ENCODE results near the gene PDE8A. TPM values are rescaled to one million over a fixed set of nuclear protein-coding genes. Genes with fewer than 3 reads are reported as not detected.

Gene PDE8A
- polyA plus RNA-seq, 3 donors from 2014 or later, result 0.87 to 3.4 (median 2.4) TPM

DNA sequence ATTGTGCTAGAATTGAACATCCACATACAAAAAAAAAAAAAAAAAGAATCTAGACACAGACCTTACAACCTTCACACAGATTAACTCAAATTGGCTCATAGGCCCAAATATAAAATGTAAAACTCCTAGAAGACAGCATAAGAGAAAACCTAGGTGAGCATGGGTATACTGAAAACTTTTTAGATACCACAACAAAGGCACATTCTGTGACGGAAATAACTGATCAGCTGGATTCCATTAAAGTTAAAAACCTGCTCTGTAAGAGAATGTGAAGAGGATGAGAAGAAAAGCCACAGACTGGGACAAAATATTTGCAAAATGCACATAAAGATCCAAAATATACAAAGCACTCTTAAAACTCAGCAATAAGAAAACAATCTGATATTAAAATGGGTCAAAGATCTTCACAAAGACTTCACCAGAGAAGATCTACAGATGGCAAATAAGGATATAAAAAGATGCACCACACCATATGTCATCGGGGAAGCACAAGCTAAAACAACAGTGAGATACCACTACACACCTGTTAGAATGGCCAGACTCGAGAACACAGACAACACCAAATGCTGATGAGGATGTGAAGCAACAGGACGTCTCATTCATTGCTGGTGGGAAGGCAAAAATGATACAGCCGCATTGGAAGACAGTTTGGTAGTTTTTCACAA lies 167.9 kb downstream of the PDE8A start:
- Mint-ChIP-seq H3K27ac (no peak overlapping the region), H3K36me3 (no peaks in the 10 kb centered on the region), H3K4me3 (no peak overlapping the region), H3K9me3 (no peaks in the 10 kb centered on the region), H3K4me1 (peaks cover 0 to 3% of the 10 kb centered on the region in 2 donors), H3K27me3 (ENCODE audit: low read depth in 3 of 3) (peaks cover 0 to 14% (median 3%) of the 10 kb centered on the region in 3 donors)
- DNase-seq, result no peak

DNA sequence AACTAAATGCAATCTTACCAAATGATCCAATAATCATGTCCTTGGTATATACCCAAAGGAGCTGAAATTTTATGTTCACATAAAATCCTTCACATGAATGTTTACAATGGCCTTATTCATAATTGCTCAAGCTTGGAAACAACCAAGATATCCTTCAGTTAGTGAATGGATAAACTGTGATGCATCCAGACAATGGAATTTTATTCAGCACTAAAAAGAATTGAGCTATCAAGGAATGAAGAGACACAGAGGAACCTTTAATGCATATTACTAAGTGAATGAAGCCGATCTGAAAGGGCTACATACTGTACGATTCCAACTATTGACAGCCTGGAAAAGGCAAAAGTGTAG lies 168.4 kb downstream of the PDE8A start:
- no peak overlapping the region for H3K27ac Mint-ChIP-seq
- no peak for DNase-seq
- no peaks in the 10 kb centered on the region for H3K36me3 Mint-ChIP-seq
- H3K27me3 Mint-ChIP-seq (ENCODE audit: low read depth in 3 of 3), result peaks cover 0 to 14% (median 0%) of the 10 kb centered on the region in 3 donors
- H3K4me1 Mint-ChIP-seq, result peaks cover 0 to 3% of the 10 kb centered on the region in 2 donors
- H3K4me3 Mint-ChIP-seq, result no peak overlapping the region
- H3K9me3 Mint-ChIP-seq, result no peaks in the 10 kb centered on the region

DNA sequence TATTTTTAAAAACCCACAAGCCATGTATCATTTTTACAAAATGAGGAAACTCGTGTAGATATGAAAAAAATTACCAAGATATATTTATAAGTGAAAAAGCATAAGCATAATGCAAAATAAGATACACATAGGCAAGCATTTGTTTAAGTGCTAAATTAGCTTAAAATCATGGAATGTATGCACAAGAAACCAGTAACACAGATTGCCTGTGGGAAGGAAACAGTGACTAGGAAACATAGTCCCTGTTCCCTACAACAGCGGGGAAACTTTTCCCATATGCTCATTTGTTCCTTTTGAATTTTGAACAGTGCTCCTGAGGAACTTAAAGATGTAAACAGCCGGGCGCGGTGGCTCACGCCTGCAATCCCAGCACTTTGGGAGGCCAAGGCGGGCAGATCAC lies 169.5 kb downstream of the PDE8A start:
- peaks cover 0 to 16% (median 2%) of the 10 kb centered on the region in 3 donors for H3K27me3 Mint-ChIP-seq (ENCODE audit: low read depth in 3 of 3)
- no peaks in the 10 kb centered on the region for H3K9me3 Mint-ChIP-seq
- no peaks in the 10 kb centered on the region for H3K36me3 Mint-ChIP-seq
- peaks cover 0 to 3% of the 10 kb centered on the region in 2 donors for H3K4me1 Mint-ChIP-seq
- DNase-seq, result no peak
- no peak overlapping the region for H3K27ac Mint-ChIP-seq
- H3K4me3 Mint-ChIP-seq, result no peak overlapping the region

DNA sequence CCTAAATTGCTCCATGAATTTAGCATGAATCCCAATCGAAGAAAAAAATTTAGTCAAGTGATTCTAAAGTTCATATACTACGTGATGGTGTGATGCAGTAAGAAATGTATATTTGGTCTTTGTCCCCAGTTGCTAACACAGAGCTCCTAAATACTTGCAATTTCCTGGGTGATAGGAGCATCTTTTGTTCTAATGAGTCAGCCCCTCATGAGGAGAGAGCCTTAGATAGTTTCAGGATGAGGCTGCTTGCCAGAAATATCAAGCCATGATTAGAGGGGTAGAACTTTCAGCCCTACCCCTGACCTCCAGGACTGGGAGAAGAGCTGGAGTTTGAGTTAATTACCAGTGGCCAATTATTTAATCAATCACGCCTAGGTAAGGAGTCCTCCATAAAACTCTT lies 170.2 kb downstream of the PDE8A start:
- Mint-ChIP-seq H3K9me3 (no peaks in the 10 kb centered on the region), H3K27me3 (ENCODE audit: low read depth in 3 of 3) (peaks cover 0 to 16% (median 2%) of the 10 kb centered on the region in 3 donors), H3K4me3 (no peak overlapping the region), H3K27ac (no peak overlapping the region), H3K4me1 (peaks cover 0 to 3% of the 10 kb centered on the region in 2 donors), H3K36me3 (no peaks in the 10 kb centered on the region)
- DNase-seq, result no peak

DNA sequence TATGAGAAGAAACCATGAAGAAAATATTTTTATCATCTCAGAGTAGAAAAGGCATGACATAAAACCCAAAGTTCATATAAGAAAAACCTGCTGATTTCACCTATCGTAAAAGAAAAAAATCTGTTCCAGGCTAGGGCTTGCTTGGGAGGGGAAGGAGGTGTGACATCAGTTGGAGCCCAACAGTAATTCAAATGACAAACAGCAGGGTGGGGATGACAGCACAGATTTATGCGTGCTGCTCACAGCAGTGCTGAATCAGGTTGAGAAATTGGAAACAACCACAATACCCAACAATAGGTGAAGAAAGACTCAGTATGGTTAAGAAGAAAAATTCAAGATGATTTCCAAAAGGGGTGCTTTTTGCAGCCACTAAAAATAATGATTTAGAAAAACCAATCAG lies 172.4 kb downstream of the PDE8A start:
- peaks cover 0 to 3% of the 10 kb centered on the region in 2 donors for H3K4me1 Mint-ChIP-seq
- no peak for DNase-seq
- no peaks in the 10 kb centered on the region for H3K9me3 Mint-ChIP-seq
- H3K27me3 Mint-ChIP-seq (ENCODE audit: low read depth in 3 of 3), result peaks cover 0 to 16% (median 2%) of the 10 kb centered on the region in 3 donors
- H3K4me3 Mint-ChIP-seq, result no peak overlapping the region
- no peak overlapping the region for H3K27ac Mint-ChIP-seq
- H3K36me3 Mint-ChIP-seq, result no peaks in the 10 kb centered on the region

DNA sequence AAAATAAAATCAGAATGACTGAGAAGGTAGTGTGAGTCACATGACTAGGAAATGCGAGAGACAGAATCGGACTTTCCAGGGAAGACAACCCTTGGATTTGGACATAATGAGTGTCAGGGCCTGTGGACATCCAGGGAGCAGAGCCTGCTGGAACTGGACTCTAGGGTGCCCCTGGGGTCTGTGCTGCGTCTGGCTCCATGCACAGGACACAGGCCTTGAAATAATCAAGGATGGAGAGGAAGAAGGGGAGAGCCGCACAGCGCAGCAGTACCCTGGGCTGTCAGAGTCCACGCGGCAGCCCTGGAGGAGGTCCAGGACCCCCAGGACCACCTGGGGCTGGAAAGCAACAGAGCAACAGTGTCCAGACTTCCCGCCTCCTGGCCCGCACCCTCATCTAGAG lies 173.7 kb downstream of the PDE8A start:
- Mint-ChIP-seq H3K4me1 (peaks cover 0 to 3% of the 10 kb centered on the region in 2 donors), H3K4me3 (no peak overlapping the region), H3K36me3 (no peaks in the 10 kb centered on the region), H3K9me3 (no peaks in the 10 kb centered on the region), H3K27ac (no peak overlapping the region), H3K27me3 (ENCODE audit: low read depth in 3 of 3) (peaks cover 0 to 13% (median 2%) of the 10 kb centered on the region in 3 donors)
- no peak for DNase-seq

DNA sequence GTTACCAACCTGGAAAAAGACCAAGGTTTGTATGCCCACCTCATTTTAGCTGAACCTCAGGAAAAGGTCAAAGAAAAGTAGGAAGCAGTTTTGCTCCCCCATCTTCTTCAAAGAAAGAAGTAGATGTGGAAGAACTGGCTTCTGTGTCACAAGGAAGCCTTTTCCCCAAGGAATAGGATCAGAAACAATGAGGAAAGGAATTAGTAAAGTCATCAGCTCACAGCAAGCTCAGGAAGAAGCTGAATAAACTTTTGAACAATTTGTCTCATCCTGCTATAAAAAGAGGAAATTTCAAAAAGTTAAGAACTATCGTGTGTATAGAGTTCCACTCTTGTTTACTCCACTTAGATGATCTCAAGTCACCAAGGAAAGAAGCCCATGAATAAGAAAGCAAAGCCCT lies 174.2 kb downstream of the PDE8A start:
- no peak overlapping the region for H3K4me3 Mint-ChIP-seq
- H3K4me1 Mint-ChIP-seq, result peaks cover 0 to 3% of the 10 kb centered on the region in 2 donors
- DNase-seq, result no peak
- H3K27me3 Mint-ChIP-seq (ENCODE audit: low read depth in 3 of 3), result peaks cover 0 to 13% (median 2%) of the 10 kb centered on the region in 3 donors
- H3K36me3 Mint-ChIP-seq, result no peaks in the 10 kb centered on the region
- no peak overlapping the region for H3K27ac Mint-ChIP-seq
- no peaks in the 10 kb centered on the region for H3K9me3 Mint-ChIP-seq

DNA sequence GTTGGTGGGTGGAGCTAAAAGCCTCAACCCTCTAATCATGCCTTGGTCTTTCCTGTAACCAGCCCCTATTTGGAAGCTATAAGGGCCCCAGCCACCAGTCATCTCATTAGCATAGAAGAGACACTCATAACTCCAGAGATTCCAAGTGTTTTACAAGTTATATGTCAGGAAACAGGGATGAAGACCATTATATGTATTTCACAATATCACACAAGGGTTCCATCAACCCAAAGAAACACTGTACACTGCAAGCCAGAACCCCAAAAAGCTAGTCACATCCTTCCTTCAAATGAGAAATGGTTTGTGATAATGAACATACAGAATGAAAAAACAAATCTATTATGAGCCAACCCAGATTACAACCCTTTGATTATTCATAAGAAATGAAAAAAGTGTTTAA lies 175.7 kb downstream of the PDE8A start:
- no peak for DNase-seq
- no peaks in the 10 kb centered on the region for H3K9me3 Mint-ChIP-seq
- no peak overlapping the region for H3K4me3 Mint-ChIP-seq
- peaks cover under 1 to 9% (median 2%) of the 10 kb centered on the region in 3 donors for H3K27me3 Mint-ChIP-seq (ENCODE audit: low read depth in 3 of 3)
- H3K27ac Mint-ChIP-seq, result no peak overlapping the region
- no peaks in the 10 kb centered on the region for H3K36me3 Mint-ChIP-seq
- peaks cover 0 to 3% of the 10 kb centered on the region in 2 donors for H3K4me1 Mint-ChIP-seq

DNA sequence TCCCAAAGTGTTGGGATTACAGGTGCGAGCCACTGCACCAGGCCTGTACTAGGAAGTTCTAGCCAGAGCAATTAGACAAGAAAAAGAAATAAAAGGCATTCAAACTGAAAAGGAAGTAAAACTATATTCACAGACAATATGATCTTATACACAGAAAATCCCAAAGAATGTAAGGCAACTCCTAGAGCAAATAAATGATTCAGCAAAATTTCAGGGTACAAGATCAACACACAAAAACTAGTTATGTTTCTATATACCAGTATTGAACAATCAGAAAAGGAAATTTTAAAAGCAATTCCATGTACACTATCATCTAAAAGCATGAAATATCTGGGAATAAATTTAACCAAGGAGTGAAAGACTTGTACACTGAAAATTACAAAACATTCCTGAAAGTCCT lies 180.6 kb downstream of the PDE8A start:
- H3K27me3 Mint-ChIP-seq (ENCODE audit: low read depth in 3 of 3), result peaks cover 0 to 3% (median 3%) of the 10 kb centered on the region in 3 donors
- DNase-seq, result no peak
- H3K36me3 Mint-ChIP-seq, result no peaks in the 10 kb centered on the region
- no peaks in the 10 kb centered on the region for H3K9me3 Mint-ChIP-seq
- no peak overlapping the region for H3K4me3 Mint-ChIP-seq
- no peak overlapping the region for H3K27ac Mint-ChIP-seq
- H3K4me1 Mint-ChIP-seq, result no peaks in the 10 kb centered on the region

DNA sequence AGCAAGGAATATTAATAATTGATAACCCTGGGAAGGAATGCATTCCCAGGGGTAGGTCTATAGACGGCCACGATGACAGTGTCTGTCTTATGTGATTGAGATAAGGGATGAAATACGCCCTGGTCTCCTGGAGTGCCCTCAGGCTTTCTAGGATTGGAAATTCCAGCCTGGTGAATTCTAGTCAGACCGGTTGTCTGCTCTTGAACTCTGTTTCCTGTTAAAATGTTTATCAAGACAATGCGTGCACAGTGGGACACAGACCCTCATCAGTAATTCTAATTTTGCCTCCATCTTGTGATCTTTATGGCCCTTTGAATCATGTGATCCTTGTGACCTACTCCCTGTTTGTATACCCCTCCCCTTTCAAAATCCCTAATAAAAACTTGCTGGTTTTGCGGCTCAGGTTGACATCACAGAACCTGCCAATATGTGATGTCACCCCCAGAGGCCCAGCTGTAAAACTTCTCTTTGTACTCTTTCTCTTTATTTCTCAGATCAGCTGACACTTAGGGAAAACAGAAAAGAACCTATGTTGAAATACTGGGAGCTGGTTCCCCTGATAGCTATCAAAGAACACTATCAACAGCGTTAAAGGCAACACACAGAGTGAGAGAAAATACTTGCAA lies 183.3 kb downstream of the PDE8A start:
- Mint-ChIP-seq H3K27me3 (ENCODE audit: low read depth in 3 of 3) (peaks cover 8 to 12% (median 10%) of the 10 kb centered on the region in 3 donors), H3K4me1 (no peaks in the 10 kb centered on the region), H3K27ac (no peak overlapping the region), H3K36me3 (no peaks in the 10 kb centered on the region), H3K4me3 (no peak overlapping the region), H3K9me3 (peaks cover 0 to 4% (median 0%) of the 10 kb centered on the region in 6 donors)
- no peak for DNase-seq

DNA sequence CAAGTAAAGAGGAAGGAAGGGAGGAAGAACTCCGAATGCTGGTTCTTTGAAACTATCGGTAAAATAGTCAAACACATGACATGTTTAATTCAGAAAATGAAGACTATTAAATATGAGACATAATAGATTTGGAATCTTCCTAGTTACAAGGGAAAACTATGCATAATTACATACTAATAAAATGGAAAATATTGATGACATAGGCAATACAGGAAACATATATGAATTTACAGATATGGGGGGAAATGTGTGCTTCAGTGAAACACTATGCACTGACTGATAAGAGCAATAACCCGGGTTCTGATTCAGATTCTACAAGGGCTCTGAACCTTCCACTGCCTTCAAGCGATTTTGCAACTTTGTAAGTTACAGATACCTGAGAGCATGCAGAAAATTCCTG lies 185.9 kb downstream of the PDE8A start:
- peak overlapping the region in 2 of 5 donors; percentile 23 to 44 for H3K4me3 Mint-ChIP-seq
- H3K4me1 Mint-ChIP-seq, result no peaks in the 10 kb centered on the region
- DNase-seq, result no peak
- H3K27ac Mint-ChIP-seq, result no peak overlapping the region
- H3K36me3 Mint-ChIP-seq, result peaks cover 0 to 5% (median 0%) of the 10 kb centered on the region in 3 donors
- peaks cover 4 to 24% (median 16%) of the 10 kb centered on the region in 6 donors for H3K9me3 Mint-ChIP-seq
- peaks cover 8 to 16% (median 13%) of the 10 kb centered on the region in 3 donors for H3K27me3 Mint-ChIP-seq (ENCODE audit: low read depth in 3 of 3)

DNA sequence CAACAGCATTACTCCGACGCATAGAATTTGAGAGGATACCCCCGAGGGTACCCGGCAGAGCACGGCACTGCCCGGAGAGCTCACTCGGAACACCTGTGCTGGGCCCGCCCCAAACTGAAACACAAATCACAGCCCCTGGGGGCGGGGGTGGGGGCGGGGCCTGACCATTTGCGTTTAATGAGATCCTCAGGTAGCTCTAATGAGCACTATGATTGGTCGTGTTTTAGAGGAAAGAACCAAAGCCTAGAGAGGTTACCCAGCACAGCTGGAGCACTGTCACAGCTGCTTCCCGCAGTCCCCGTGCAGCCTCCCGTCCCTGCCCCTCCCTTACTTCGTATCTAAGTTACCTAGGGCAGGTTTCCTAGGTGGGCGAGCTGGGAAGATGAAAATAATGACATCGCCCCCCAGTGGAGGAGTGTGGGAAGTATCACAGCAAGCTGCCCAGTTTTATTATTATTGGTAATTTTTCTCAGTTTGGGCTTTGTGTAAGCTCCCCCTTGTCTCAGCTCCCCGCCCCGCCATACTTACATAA lies 187.1 kb downstream of the PDE8A start:
- H3K4me1 Mint-ChIP-seq, result no peaks in the 10 kb centered on the region
- peak overlapping the region in 1 of 5 donors; percentile 19 for H3K4me3 Mint-ChIP-seq
- peaks cover 9 to 29% (median 21%) of the 10 kb centered on the region in 6 donors for H3K9me3 Mint-ChIP-seq
- peaks cover 0 to 5% (median 0%) of the 10 kb centered on the region in 3 donors for H3K36me3 Mint-ChIP-seq
- H3K27me3 Mint-ChIP-seq (ENCODE audit: low read depth in 3 of 3), result peaks cover 6 to 19% (median 16%) of the 10 kb centered on the region in 3 donors
- H3K27ac Mint-ChIP-seq, result no peak overlapping the region
- DNase-seq, result peak in 1 of 3 donors; percentile 14

DNA sequence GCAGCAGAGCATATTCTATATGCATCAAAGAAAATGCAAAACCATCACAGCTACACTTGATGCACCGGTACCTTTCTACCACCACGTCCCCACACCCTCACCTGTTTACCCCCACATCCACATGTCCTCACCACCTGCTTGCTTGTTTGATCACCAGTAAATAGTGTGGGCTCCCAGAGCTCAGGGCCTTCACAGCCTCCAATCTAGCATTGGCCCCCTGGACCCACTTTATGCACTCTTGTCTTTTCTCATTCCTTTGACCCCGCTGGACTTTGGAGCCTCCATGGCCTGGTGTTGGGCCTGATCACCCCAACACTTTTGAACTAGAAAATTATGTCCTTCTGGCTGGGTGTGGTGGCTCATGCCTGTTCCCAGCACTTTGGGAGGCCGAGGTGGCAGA lies 190.1 kb downstream of the PDE8A start:
- peaks cover 8 to 19% (median 18%) of the 10 kb centered on the region in 3 donors for H3K27me3 Mint-ChIP-seq (ENCODE audit: low read depth in 3 of 3)
- peaks cover 13 to 29% (median 21%) of the 10 kb centered on the region in 6 donors for H3K9me3 Mint-ChIP-seq

DNA sequence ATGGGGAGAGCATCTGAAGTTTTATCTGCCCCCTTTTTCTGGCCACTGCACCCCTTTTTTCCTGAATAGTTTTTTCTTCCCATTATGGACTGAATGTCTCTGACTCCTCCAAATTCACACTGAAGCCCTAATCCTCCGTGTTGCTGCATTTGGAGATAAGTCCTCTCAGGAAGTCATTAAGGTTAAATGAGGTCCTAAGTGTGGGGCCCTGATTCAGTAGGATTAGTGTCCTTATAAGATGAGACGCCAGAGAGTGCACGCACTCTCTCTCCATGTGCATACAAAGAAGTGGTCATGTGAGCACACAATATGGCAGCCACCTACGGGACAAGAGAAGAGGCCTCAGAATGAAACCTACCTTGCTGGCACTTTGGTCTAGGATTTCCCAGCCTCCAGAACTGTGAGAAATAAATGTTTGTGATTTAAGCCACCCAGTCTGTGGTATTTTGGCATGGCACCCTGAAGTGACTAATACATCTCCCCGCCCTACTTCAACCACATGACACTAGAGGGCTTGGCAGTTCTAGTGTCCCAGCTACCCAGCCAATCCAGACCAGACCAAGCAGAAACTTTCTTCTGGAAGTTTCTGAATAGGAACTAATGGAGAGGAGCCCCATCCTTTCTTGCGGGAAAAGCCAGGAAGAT lies 191.3 kb downstream of the PDE8A start:
- Mint-ChIP-seq H3K36me3 (peaks cover 0 to 5% (median 0%) of the 10 kb centered on the region in 3 donors), H3K4me3 (no peak overlapping the region), H3K27me3 (ENCODE audit: low read depth in 3 of 3) (peaks cover 7 to 16% (median 13%) of the 10 kb centered on the region in 3 donors), H3K27ac (no peak overlapping the region), H3K9me3 (peaks cover 13 to 29% (median 21%) of the 10 kb centered on the region in 6 donors), H3K4me1 (no peaks in the 10 kb centered on the region)
- no peak for DNase-seq

More for the DNA sequence above, 190.1 kb downstream of the PDE8A start:
- Mint-ChIP-seq H3K4me3 (no peak overlapping the region), H3K36me3 (peaks cover 0 to 5% (median 0%) of the 10 kb centered on the region in 3 donors), H3K27ac (no peak overlapping the region), H3K4me1 (no peaks in the 10 kb centered on the region)
- DNase-seq, result no peak

Data from immature natural killer cell (primary cell).